ENCODE measurements around the gene NTMT2. TPM values are rescaled to one million over a fixed set of nuclear protein-coding genes. Genes with fewer than 3 reads are reported as not detected.

The NTMT2 gene
- total RNA-seq, 1 donor from 2014 or later, result not detected

GRCh38 chr1:170114906-170115305 is 30.9 kb upstream of the NTMT2 start:
- no peak for DNase-seq (ENCODE audit: low spot score, unreplicated experiment)
- Mint-ChIP-seq H3K4me1 (ENCODE audit: low read depth) (no peaks in the 10 kb centered on the region), H3K36me3 (ENCODE audit: insufficient read depth) (peaks cover 1% of the 10 kb centered on the region), H3K9me3 (ENCODE audit: low read depth) (peaks cover 17% of the 10 kb centered on the region), H3K4me3 (ENCODE audit: low read depth) (no peak overlapping the region), H3K27me3 (no peaks in the 10 kb centered on the region), H3K27ac (no peak overlapping the region)
- TF ChIP-seq CTCF (IDR thresholded peaks at IDR 0.05; ENCODE audit: unreplicated experiment), result no peak

GRCh38 chr1:170122366-170122765 is 23.4 kb upstream of the NTMT2 start:
- H3K36me3 Mint-ChIP-seq (ENCODE audit: insufficient read depth), result no peaks in the 10 kb centered on the region
- H3K4me1 Mint-ChIP-seq (ENCODE audit: low read depth), result no peaks in the 10 kb centered on the region
- DNase-seq (ENCODE audit: low spot score, unreplicated experiment), result no peak
- no peaks in the 10 kb centered on the region for H3K27me3 Mint-ChIP-seq
- no peak overlapping the region for H3K27ac Mint-ChIP-seq
- no peaks in the 10 kb centered on the region for H3K9me3 Mint-ChIP-seq (ENCODE audit: low read depth)
- no peak overlapping the region for H3K4me3 Mint-ChIP-seq (ENCODE audit: low read depth)
- TF ChIP-seq CTCF (IDR thresholded peaks at IDR 0.05; ENCODE audit: unreplicated experiment), result no peak

- no peak overlapping the region for H3K4me3 Mint-ChIP-seq (ENCODE audit: low read depth)
- no peaks in the 10 kb centered on the region for H3K4me1 Mint-ChIP-seq (ENCODE audit: low read depth)
- no peaks in the 10 kb centered on the region for H3K27me3 Mint-ChIP-seq
- TF ChIP-seq CTCF (IDR thresholded peaks at IDR 0.05; ENCODE audit: unreplicated experiment), result no peak
- no peak overlapping the region for H3K27ac Mint-ChIP-seq
- no peaks in the 10 kb centered on the region for H3K9me3 Mint-ChIP-seq (ENCODE audit: low read depth)
- no peaks in the 10 kb centered on the region for H3K36me3 Mint-ChIP-seq (ENCODE audit: insufficient read depth)
- DNase-seq (ENCODE audit: low spot score, unreplicated experiment), result no peak
These were observed 20.5 kb upstream of the NTMT2 start for GRCh38 chr1:170125269-170125668.

- no peak for DNase-seq (ENCODE audit: low spot score, unreplicated experiment)
- Mint-ChIP-seq H3K4me3 (ENCODE audit: low read depth) (no peak overlapping the region), H3K27ac (no peak overlapping the region), H3K4me1 (ENCODE audit: low read depth) (no peaks in the 10 kb centered on the region), H3K9me3 (ENCODE audit: low read depth) (no peaks in the 10 kb centered on the region), H3K36me3 (ENCODE audit: insufficient read depth) (no peaks in the 10 kb centered on the region), H3K27me3 (no peaks in the 10 kb centered on the region)
- no peak for TF ChIP-seq CTCF (IDR thresholded peaks at IDR 0.05; ENCODE audit: unreplicated experiment)
These were observed 19.1 kb upstream of the NTMT2 start for GRCh38 chr1:170126696-170127095.

- Mint-ChIP-seq H3K27ac (no peak overlapping the region), H3K4me3 (ENCODE audit: low read depth) (no peak overlapping the region), H3K9me3 (ENCODE audit: low read depth) (no peaks in the 10 kb centered on the region), H3K36me3 (ENCODE audit: insufficient read depth) (no peaks in the 10 kb centered on the region), H3K27me3 (no peaks in the 10 kb centered on the region), H3K4me1 (ENCODE audit: low read depth) (no peaks in the 10 kb centered on the region)
- no peak for TF ChIP-seq CTCF (IDR thresholded peaks at IDR 0.05; ENCODE audit: unreplicated experiment)
- no peak for DNase-seq (ENCODE audit: low spot score, unreplicated experiment)
These were observed 14.3 kb upstream of the NTMT2 start for GRCh38 chr1:170131450-170131849.

Measured in progenitor cell of endocrine pancreas (in vitro differentiated cells).